HCT116 (cell line): Measurements from ENCODE around the gene RIPOR2.

ENCODE experiments used
- CEBPB ChIP-seq: IDR thresholded peaks from 2 replicates; pipeline ENCODE4 v1.6.1; 2012; ENCODE audit warnings: low read depth
- CTCF ChIP-seq, 3 experiments: fragments of 200-600 bp in 1 of 3; sonication (generic) in 1 of 3; IDR thresholded peaks in 2 of 3; conservative IDR thresholded peaks in 1 of 3; 2 replicates each; pipeline ENCODE4 v1.5.1; 2012 to 2017; ENCODE audit warnings: low read depth in 2 of 3, low read length in 2 of 3, antibody characterized with exemption in 1 of 3, borderline replicate concordance in 1 of 3, control low read depth in 1 of 3, mild to moderate bottlenecking in 1 of 3, mixed read lengths in 1 of 3, mixed run types in 1 of 3, moderate library complexity in 1 of 3; ENCODE audit not compliant: insufficient read depth in 1 of 3
- EZH2 ChIP-seq: fragments of 200-600 bp; sonication (generic); IDR thresholded peaks from 2 replicates; pipeline ENCODE4 v1.6.1; 2017; ENCODE audit warnings: antibody characterized with exemption, mixed run types
- EZH2phosphoT487 ChIP-seq: fragments of 200-600 bp; IDR thresholded peaks from 2 replicates; pipeline ENCODE4 v1.6.1; 2018; ENCODE audit warnings: antibody characterized with exemption, borderline replicate concordance
- POLR2A ChIP-seq: IDR thresholded peaks from 2 replicates; pipeline ENCODE4 v1.7.0; 2011; ENCODE audit warnings: borderline replicate concordance; ENCODE audit not compliant: insufficient read depth, insufficient read length; ENCODE audit errors: extremely low read depth
- REST ChIP-seq: IDR thresholded peaks from 2 replicates; pipeline ENCODE4 v1.6.1; 2012; ENCODE audit warnings: low read depth
- SP1 ChIP-seq: IDR thresholded peaks from 2 replicates; pipeline ENCODE4 v1.6.1; 2012; ENCODE audit warnings: low read depth
- TF ChIP-seq, protein P1 (sequence below): IDR thresholded peaks from 2 replicates; pipeline ENCODE4 v1.6.1; 2012

- TF ChIP-seq REST (no peak), EZH2 (no peak), POLR2A (no peak), SP1 (no peak), CTCF (IDR thresholded peaks at IDR 0.05 in 2 of 3, conservative IDR thresholded peaks at IDR 0.05 in 1 of 3; ENCODE audit: borderline replicate concordance in 1 of 3, insufficient read depth in 1 of 3, low read depth in 2 of 3, low read length in 2 of 3) (no peak), CEBPB (no peak), EZH2phosphoT487 (no peak)
- TF ChIP-seq, protein P1, sequence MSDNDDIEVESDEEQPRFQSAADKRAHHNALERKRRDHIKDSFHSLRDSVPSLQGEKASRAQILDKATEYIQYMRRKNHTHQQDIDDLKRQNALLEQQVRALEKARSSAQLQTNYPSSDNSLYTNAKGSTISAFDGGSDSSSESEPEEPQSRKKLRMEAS, result no peak
These were observed 25.3 kb upstream of the RIPOR2 start for GRCh38 chr6:24960991-24961475.
